Neural progenitor cell (in vitro differentiated cells): ENCODE measurements around the gene CYBRD1.

Source experiments
- CTCF ChIP-seq: fragments of 200-600 bp; sonication (generic); IDR thresholded peaks from 2 replicates; pipeline ENCODE4 v1.5.1; 2017; ENCODE audit warnings: antibody characterized with exemption, mild to moderate bottlenecking
- EZH2 ChIP-seq: fragments of 200-600 bp; sonication (generic); IDR thresholded peaks from 2 replicates; pipeline ENCODE4 v1.6.1; 2017; ENCODE audit warnings: antibody characterized with exemption, mild to moderate bottlenecking, moderate library complexity

- TF ChIP-seq CTCF, result no peak
- TF ChIP-seq EZH2, result no peak
Measured at GRCh38 chr2:171563301-171563700, 41.0 kb downstream of the CYBRD1 start.
